NCI-H446 treated with DMSO at 0.1 percent for 48 hours (cell line): ENCODE data around the gene OBSL1.

Experiments used
- DNase-seq: peaks from one replicate; lab custom pipeline; 2025; lab: John Stamatoyannopoulos, UW

OBSL1 gene

GRCh38 chr2:219531639-219532377, 39.5 kb downstream of the OBSL1 start:
- DNase-seq = no peak

- DNase-seq = peak; percentile 59
Measured at GRCh38 chr2:219530048-219530963, 41.0 kb downstream of the OBSL1 start.

GRCh38 chr2:219527472-219527871, 43.9 kb downstream of the OBSL1 start:
- DNase-seq = no peak

GRCh38 chr2:219527076-219527394, 44.3 kb downstream of the OBSL1 start:
- DNase-seq = no peak

- DNase-seq = no peak
Measured at GRCh38 chr2:219526320-219527075, 44.8 kb downstream of the OBSL1 start.

GRCh38 chr2:219525533-219526232, 45.7 kb downstream of the OBSL1 start:
- DNase-seq = no peak

DNA sequence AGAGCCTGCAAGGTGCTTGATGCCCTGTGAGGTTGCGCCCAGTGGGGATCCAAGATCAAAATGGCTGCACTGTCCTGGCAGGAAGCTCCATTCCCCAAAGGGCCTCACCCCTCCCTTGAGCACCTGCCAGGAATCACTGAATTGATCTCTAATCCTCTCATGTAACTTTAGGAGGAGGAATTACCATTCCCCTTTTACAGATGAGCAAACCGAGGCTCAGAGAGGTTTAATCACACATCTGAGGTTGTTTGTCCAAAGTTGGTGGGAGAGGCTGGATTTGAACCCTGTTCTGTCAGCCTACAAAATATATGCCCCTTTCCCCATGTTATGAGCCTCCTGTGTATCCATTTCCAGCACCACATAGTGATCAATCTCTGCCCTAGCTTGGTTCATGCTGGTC, 46.5 kb downstream of the OBSL1 start:
- no peak for DNase-seq

DNA sequence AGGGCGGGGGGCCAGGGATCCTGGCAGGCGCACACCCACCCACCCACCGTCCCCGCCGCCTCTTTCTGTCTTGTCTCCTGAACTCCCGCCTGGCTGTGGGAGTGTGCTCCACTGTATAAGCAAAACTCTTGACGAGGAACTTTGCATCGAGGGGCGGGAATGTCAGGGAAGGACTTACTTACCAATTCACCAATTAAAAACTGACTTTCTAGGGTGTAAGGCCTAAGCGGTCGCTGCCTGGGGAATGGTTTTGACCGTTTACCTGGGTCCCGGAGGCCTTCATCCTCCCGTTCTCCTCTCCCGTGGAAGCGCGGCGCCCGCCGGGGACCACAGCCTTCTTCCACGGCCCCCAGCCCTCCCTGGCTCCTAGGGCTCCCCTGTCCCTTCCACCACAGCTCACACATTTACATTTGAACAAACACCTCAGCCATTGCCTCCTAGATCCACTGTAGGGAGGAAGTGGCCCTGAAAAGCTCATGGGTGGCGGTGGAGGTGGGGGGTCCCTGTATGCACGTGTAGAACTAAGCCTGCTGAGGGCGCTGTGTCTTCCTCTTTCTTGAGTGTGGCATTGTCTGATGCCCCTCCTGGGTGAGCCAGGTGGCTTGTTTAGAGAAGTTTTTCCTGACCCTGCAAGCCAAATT, 48.2 kb downstream of the OBSL1 start:
- no peak for DNase-seq

DNA sequence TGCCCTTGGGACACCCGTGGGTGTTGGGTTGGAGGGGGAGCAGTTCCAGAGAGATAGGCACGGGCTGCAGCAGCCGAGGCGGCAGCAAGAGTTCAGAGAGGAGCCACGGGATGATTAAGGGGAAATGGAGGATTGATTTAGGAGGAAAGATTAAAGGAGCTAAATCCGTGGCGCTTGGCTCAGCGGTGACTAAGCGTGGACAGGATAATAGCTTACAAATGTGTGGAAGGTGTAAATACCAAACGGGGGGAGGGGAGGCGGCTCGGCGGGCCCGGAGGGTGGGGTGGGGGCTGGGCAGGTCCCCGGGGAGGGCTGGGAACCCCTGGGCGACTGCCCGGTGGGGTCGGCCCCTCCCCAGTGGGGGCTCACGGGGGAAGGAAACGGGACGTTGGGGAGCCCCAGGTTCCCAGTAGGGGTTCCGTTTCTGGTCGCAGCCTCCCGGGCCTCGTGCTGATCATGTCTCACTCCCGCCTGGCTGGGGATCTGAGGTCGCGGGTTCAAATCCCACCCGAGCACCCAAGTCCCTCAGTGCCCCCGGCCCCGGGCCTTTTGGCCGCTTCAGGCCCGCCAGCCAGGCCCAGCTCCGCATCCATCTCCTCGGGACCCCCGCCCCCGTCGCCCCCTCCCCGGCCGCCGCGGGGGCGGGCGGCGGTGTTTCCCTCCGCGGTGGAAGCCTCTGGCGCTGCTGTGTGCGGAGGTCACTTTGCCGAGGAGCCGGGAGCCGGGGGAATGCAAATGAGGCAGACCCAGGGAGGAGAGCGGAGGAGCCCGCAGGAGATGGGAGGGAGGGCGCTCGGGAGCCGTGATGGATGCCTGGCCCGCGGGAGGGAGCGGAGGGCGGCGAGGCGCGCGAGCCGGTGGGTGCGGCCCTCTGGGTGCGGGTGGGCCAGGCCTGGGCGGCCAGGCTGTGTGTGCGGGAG, 49.0 kb downstream of the OBSL1 start:
- DNase-seq = no peak

- no peak for DNase-seq
Measured at GRCh38 chr2:219521066-219521880, 50.1 kb downstream of the OBSL1 start.

- no peak for DNase-seq
Measured at GRCh38 chr2:219520079-219520478, 51.3 kb downstream of the OBSL1 start.

GRCh38 chr2:219519526-219519916, 51.8 kb downstream of the OBSL1 start:
- DNase-seq = no peak

DNA sequence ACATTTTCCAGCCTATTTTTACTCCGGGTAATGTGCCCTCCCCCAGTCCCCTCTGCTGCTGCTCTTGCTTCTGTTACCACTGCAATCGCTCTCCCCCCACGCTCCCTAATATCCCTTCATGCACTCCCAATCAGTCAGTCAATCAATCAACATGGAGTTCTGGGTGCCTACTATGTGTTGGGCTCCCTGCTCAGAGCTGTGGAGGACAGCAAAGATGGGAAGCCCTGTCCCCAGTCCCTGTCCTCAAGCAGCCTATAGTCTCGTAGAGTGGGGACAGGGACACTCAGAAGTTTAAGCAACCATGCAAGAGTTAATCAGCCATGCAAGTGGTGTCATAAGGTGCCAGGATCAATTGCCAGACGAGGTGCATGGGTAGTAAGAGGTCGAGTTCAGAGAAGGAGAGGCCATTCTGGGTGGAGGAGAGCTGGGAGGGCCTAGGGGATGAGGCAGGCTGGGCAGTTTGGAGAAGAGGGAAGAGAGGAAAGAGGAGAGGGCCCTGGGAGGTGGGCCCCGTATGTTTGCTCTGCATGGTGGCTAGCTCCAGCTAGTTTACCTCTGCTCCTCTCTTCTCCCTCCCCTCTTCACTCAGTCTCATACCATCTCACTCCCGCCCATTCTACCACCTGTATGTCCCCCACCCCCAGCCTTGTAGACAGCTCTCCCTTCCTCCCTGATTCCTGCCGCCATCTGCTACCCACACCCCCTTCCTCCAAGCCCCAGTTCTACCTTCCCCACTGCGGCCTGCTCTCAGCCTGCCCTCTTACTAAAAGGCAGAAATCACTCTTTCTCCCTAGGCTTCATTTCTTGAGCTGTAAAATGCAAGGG, 53.2 kb downstream of the OBSL1 start:
- DNase-seq = no peak

- DNase-seq = no peak
Measured at GRCh38 chr2:219516888-219517287, 54.5 kb downstream of the OBSL1 start.

DNA sequence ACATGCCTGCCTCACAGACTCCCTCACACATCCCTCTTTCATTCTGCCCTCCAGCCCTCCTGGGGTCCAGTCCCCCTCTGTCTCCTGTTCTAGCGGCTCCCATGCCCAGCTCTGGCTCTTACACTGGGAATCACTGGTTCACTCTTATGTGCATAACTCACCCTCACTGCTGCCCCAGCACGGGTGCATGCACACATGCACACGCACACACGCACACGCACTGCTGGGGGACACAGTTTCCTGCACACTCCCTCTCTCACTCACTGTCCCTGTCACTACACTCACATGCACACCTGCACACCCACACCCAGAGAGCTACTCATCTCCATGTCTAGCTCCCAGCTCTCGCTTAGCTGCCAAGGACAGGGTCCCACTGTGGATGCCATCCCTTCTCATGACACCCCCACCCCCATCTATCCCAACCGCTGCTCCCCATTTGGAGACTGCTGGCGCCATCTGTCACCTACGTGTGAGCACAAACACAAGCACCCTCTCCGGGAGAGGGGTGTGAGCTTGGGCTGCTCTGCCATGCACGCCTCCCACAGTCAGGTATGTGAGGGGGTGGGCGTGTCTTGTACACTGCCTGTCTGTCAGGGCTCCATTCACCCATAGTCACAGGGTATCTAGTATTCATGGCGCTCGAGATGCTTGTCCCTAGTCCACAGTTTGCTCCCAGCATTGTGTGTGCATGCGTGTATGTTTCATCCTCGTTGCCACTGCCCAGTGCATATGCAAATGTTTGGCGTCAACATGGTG, 55.3 kb downstream of the OBSL1 start:
- DNase-seq = no peak

GRCh38 chr2:219514836-219515235, 56.5 kb downstream of the OBSL1 start:
- DNase-seq = no peak

- DNase-seq = no peak
Measured at GRCh38 chr2:219514196-219514761, 57.1 kb downstream of the OBSL1 start, which contains the start of gene ASIC4. TSS of gene ASIC4 (plus strand) at chr2:219514482. CDS start at chr2:219514725, 243 bp downstream.
